ENCODE measurements around the gene LMO3.

DNA sequence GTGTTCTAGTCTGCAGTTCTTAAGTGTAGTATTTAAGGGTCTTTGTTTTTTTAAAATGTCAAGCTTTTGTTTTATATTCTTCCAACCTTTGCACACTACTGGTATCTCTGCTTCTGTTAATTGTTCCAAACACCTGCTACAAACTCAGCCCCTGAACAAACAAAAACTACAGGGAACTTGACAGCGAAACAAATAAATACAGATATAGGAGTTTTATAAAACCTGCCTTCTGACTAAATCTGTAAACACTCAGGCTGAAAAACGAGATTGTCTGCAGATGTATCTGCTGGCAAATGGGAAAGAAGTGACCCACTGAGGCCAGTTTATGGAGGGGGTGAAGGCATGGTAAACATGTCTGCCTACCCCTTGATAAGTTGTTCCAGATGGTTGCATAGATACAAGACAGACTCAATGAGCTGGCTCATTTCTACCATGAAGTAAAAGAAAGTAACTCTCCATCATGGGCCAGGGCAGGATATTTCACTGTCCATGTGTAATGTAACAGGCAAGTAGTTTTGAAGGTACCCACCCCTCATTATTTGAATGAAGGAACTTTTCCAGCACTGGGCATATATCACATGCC lies 75.6 kb downstream of the LMO3 start:
- no peak for TF ChIP-seq CTCF (IDR thresholded peaks at IDR 0.05)
- TF ChIP-seq POLR2A (IDR thresholded peaks at IDR 0.05) = no peak

All from esophagus squamous epithelium (tissue), 4 donors.